ENCODE measurements around the gene EEF1E1. TPM values are rescaled to one million over a fixed set of nuclear protein-coding genes. Genes with fewer than 3 reads are reported as not detected.
A peak's percentile ranks its signal among the peaks of the same experiment; 100 is the strongest.

The EEF1E1 gene
- total and polyA plus RNA-seq, 9 of the 15 experiments (the other 6 are each of a cell fraction or from before 2014, with no cell fraction given): 135 to 1,355 (median 327) TPM

DNA sequence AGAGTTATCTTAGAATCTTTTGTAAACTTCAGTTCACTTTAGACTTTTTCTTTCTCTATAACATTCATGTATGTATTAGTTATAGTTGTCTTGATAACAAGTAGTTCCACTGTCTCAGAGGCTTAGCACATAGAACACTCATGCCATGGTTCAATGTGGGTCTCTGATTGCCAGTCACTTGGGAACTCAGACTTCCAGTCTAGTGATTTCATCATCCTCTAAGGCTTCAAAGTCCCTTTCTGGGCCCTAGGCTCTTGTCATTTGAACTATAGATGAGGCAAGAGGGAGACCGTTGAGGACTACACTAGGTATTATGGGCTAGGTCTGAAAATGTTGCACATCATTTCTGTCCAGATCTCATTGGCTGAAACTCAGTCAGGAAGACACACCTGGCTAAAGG lies 8.4 kb upstream of the EEF1E1 start:
- ATAC-seq: peak; percentile 13
- Histone ChIP-seq H3K9ac (ENCODE audit: insufficient read depth in 1 of 2, low read depth in 2 of 2, low read length in 2 of 2) (no peak overlapping the region), H3K27me3 (ENCODE audit: control insufficient read depth in 2 of 2, insufficient read depth in 2 of 2, low read length in 2 of 2) (peaks cover 5 to 7% of the 10 kb centered on the region in 2 experiments; a peak in 4 of 5 replicates), H3K36me3 (ENCODE audit: control insufficient read depth, insufficient read depth, low read length) (no peaks in the 10 kb centered on the region), H3K79me2 (ENCODE audit: control insufficient read depth, insufficient read depth, low read length) (no peaks in the 10 kb centered on the region), H2AFZ (ENCODE audit: low read depth, low read length) (no peak overlapping the region), H3K9me1 (ENCODE audit: control insufficient read depth, insufficient read depth, low read length) (no peaks in the 10 kb centered on the region), H3K4me3 (no peak overlapping the region), H4K20me1 (replicated peaks; ENCODE audit: control insufficient read depth, insufficient read depth, low read length) (no peaks in the 10 kb centered on the region), H3K27ac (ENCODE audit: extremely low read depth, low read depth, low read length) (no peak overlapping the region), H3K4me1 (replicated peaks in 1 of 2; ENCODE audit: control insufficient read depth in 2 of 2, insufficient read depth in 2 of 2, low read length in 2 of 2) (peaks cover 0 to 10% of the 10 kb centered on the region in 2 experiments; a peak in 3 of 5 replicates), H3K9me3 (replicated peaks; ENCODE audit: control insufficient read depth, insufficient read depth, low read depth, low read length) (no peaks in the 10 kb centered on the region), H3K4me2 (ENCODE audit: insufficient read depth, low read length) (no peak overlapping the region)
- TF ChIP-seq, protein P1, sequence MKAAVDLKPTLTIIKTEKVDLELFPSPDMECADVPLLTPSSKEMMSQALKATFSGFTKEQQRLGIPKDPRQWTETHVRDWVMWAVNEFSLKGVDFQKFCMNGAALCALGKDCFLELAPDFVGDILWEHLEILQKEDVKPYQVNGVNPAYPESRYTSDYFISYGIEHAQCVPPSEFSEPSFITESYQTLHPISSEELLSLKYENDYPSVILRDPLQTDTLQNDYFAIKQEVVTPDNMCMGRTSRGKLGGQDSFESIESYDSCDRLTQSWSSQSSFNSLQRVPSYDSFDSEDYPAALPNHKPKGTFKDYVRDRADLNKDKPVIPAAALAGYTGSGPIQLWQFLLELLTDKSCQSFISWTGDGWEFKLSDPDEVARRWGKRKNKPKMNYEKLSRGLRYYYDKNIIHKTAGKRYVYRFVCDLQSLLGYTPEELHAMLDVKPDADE (conservative IDR thresholded peaks at IDR 0.05; ENCODE audit: control insufficient read depth, low read depth, low read length): no peak
- TF ChIP-seq HMGN3 (IDR thresholded peaks at IDR 0.05; ENCODE audit: borderline replicate concordance, extremely low read depth, insufficient read length, low read depth, low read length) (no peak), ZNF274 (IDR thresholded peaks at IDR 0.05; ENCODE audit: borderline replicate concordance, low read depth, low read length) (no peak), ATF3 (IDR thresholded peaks at IDR 0.05) (peak; percentile 76), ATF3 (CRISPR knock-in tag; conservative IDR thresholded peaks at IDR 0.05) (no peak), CEBPB (tag; IDR thresholded peaks at IDR 0.05) (peak; percentile 48; the same call in 1 of the 2 replicates), HDAC8 (tag; IDR thresholded peaks at IDR 0.05) (no peak), ZSCAN32 (CRISPR knock-in tag; IDR thresholded peaks at IDR 0.05) (no peak), SP2 (IDR thresholded peaks at IDR 0.05; ENCODE audit: extremely low read depth, low read depth, low read length, poor library complexity, severe bottlenecking) (no peak), CEBPG (CRISPR knock-in tag; IDR thresholded peaks at IDR 0.05) (0 out of 2 replicates have a peak, but pooled peaks have one; percentile 43), CEBPG (tag; conservative IDR thresholded peaks at IDR 0.05 in 1 of 2, IDR thresholded peaks at IDR 0.05 in 1 of 2) (peak; percentile 51 to 82), TCF7L2 (IDR thresholded peaks at IDR 0.05; ENCODE audit: low read depth, low read length) (no peak), AFF4 (CRISPR knock-in tag; IDR thresholded peaks at IDR 0.05) (no peak), NR2C2 (CRISPR knock-in tag; IDR thresholded peaks at IDR 0.05) (no peak), NR2C2 (tag; IDR thresholded peaks at IDR 0.05) (no peak), PRMT5 (CRISPR knock-in tag; IDR thresholded peaks at IDR 0.05) (no peak), ZNF76 (CRISPR knock-in tag; IDR thresholded peaks at IDR 0.05; ENCODE audit: borderline replicate concordance) (no peak)
- no peak for FAIRE-seq
- ChIA-PET CTCF (ENCODE audit: low intra/inter-chr PET ratio) (no interaction called here), POLR2A (interaction anchor here (1.3 kb wide), 1 partner anchor 10 kb away, joined by 4 read pairs; no protein-coding TSS in a partner anchor)
- WGBS (ENCODE audit: insufficient coverage, low coverage, missing lambda C conversion rate): 0% methylated on average over 1 of the region's 1 CpG
- intact Hi-C loops (cut with micrococcal nuclease) (no loop called here), in situ Hi-C loops (cut with MboI) (no loop called here)
- BruUV-seq (replicated peaks): no TSS peak
- DNase-seq (ENCODE audit: extremely low read depth in 1 of 4, low spot score in 3 of 4): no peak
